ENCODE data around the gene BACE1-AS. TPM values are rescaled to one million over a fixed set of nuclear protein-coding genes. Genes with fewer than 3 reads are reported as not detected.

BACE1-AS gene
- total RNA-seq, 3 donors from 2014 or later (not counting 1 experiment from before 2014, with no cell fraction given) = 2.1 to 4.1 (median 2.4) TPM

- H3K27ac Mint-ChIP-seq = no peak overlapping the region
- WGBS (ENCODE audit: insufficient coverage) = 96% methylated on average over 8 of the region's 9 CpGs
Measured at GRCh38 chr11:117273550-117274289, 17.4 kb upstream of the BACE1-AS start.

GRCh38 chr11:117278347-117278746 is 12.8 kb upstream of the BACE1-AS start:
- no peaks in the 10 kb centered on the region for H3K27me3 ChIP-seq (ENCODE audit: control insufficient read depth, insufficient read depth, low read length)
- Mint-ChIP-seq H3K36me3 (peaks cover 28% of the 10 kb centered on the region), H3K27ac (no peak overlapping the region), H3K4me1 (no peaks in the 10 kb centered on the region), H3K9me3 (no peaks in the 10 kb centered on the region), H3K27me3 (ENCODE audit: low read depth in 2 of 2) (no peaks in the 10 kb centered on the region), H3K4me3 (no peak overlapping the region)
- intact Hi-C loops (cut with micrococcal nuclease) = no loop called here
- ATAC-seq = no peak
- no peak overlapping the region for H3K27ac ChIP-seq (ENCODE audit: low read length)
- no peak overlapping the region for H3K4me3 ChIP-seq (ENCODE audit: low read length)
- TF ChIP-seq, protein P1, sequence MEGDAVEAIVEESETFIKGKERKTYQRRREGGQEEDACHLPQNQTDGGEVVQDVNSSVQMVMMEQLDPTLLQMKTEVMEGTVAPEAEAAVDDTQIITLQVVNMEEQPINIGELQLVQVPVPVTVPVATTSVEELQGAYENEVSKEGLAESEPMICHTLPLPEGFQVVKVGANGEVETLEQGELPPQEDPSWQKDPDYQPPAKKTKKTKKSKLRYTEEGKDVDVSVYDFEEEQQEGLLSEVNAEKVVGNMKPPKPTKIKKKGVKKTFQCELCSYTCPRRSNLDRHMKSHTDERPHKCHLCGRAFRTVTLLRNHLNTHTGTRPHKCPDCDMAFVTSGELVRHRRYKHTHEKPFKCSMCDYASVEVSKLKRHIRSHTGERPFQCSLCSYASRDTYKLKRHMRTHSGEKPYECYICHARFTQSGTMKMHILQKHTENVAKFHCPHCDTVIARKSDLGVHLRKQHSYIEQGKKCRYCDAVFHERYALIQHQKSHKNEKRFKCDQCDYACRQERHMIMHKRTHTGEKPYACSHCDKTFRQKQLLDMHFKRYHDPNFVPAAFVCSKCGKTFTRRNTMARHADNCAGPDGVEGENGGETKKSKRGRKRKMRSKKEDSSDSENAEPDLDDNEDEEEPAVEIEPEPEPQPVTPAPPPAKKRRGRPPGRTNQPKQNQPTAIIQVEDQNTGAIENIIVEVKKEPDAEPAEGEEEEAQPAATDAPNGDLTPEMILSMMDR (IDR thresholded peaks at IDR 0.05) = no peak
- WGBS (ENCODE audit: insufficient coverage) = 85% methylated on average over 1 of the region's 2 CpGs
- DNase-seq = no peak
- H3K4me1 ChIP-seq (ENCODE audit: control insufficient read depth, insufficient read depth, low read length) = no peaks in the 10 kb centered on the region
- H3K36me3 ChIP-seq (ENCODE audit: control insufficient read depth, insufficient read depth, low read length) = peaks cover 21% of the 10 kb centered on the region
- H3K9me3 ChIP-seq (ENCODE audit: control insufficient read depth, insufficient read depth, low read length) = no peaks in the 10 kb centered on the region

More at GRCh38 chr11:117273550-117274289, 17.4 kb upstream of the BACE1-AS start:
- TF ChIP-seq, protein P1 (IDR thresholded peaks at IDR 0.05) = no peak
- Mint-ChIP-seq H3K4me1 (peaks cover 0 to 5% of the 10 kb centered on the region in 2 donors), H3K27me3 (ENCODE audit: low read depth in 2 of 2) (no peaks in the 10 kb centered on the region), H3K36me3 (peaks cover 9% of the 10 kb centered on the region), H3K9me3 (no peaks in the 10 kb centered on the region), H3K4me3 (no peak overlapping the region)
- DNase-seq = no peak
- intact Hi-C loops (cut with micrococcal nuclease) = no loop called here
- Histone ChIP-seq H3K36me3 (ENCODE audit: control insufficient read depth, insufficient read depth, low read length) (no peaks in the 10 kb centered on the region), H3K4me3 (ENCODE audit: low read length) (no peak overlapping the region), H3K4me1 (ENCODE audit: control insufficient read depth, insufficient read depth, low read length) (no peaks in the 10 kb centered on the region), H3K9me3 (ENCODE audit: control insufficient read depth, insufficient read depth, low read length) (no peaks in the 10 kb centered on the region), H3K27ac (ENCODE audit: low read length) (no peak overlapping the region), H3K27me3 (ENCODE audit: control insufficient read depth, insufficient read depth, low read length) (no peaks in the 10 kb centered on the region)
- no peak for ATAC-seq

GRCh38 chr11:117279711-117280376 is 11.3 kb upstream of the BACE1-AS start:
- Mint-ChIP-seq H3K36me3 (peaks cover 21% of the 10 kb centered on the region), H3K4me3 (no peak overlapping the region), H3K27me3 (ENCODE audit: low read depth in 2 of 2) (no peaks in the 10 kb centered on the region), H3K27ac (no peak overlapping the region), H3K9me3 (no peaks in the 10 kb centered on the region), H3K4me1 (no peaks in the 10 kb centered on the region)
- TF ChIP-seq, protein P1 (IDR thresholded peaks at IDR 0.05) = no peak
- no peak for ATAC-seq
- H3K4me3 ChIP-seq (ENCODE audit: low read length) = no peak overlapping the region
- H3K27me3 ChIP-seq (ENCODE audit: control insufficient read depth, insufficient read depth, low read length) = no peaks in the 10 kb centered on the region
- intact Hi-C loops (cut with micrococcal nuclease) = no loop called here
- H3K9me3 ChIP-seq (ENCODE audit: control insufficient read depth, insufficient read depth, low read length) = no peaks in the 10 kb centered on the region
- 89% methylated on average over 2 of the region's 4 CpGs for WGBS (ENCODE audit: insufficient coverage)
- H3K4me1 ChIP-seq (ENCODE audit: control insufficient read depth, insufficient read depth, low read length) = no peaks in the 10 kb centered on the region
- H3K27ac ChIP-seq (ENCODE audit: low read length) = no peak overlapping the region
- H3K36me3 ChIP-seq (ENCODE audit: control insufficient read depth, insufficient read depth, low read length) = peaks cover 32% of the 10 kb centered on the region
- DNase-seq = peak in 1 of 2 donors; percentile 33
